Activated CD4-positive, alpha-beta T cell treated with anti-CD3 and anti-CD28 coated beads, Interleukin-2, amount 10 ng/mL, durations not matched to agents 7 days and 5 days (primary cell): ENCODE data around the gene CTPS1. TPM values are rescaled to one million over a fixed set of nuclear protein-coding genes. Genes with fewer than 3 reads are reported as not detected.

Experiments used
- CTCF ChIA-PET: fragments of 350-600 bp; sonication (Branson Sonifier 250); formaldehyde crosslinking; loops from one replicate; lab custom pipeline; 2021; ENCODE audit warnings: antibody characterized with exemption; lab: Charles Lee
- POLR2A ChIA-PET: fragments of 350-600 bp; sonication (Branson Sonifier 250); formaldehyde crosslinking; loops from one replicate; lab custom pipeline; 2021; ENCODE audit warnings: antibody characterized with exemption; lab: Charles Lee
- DNase-seq: peaks from one replicate; pipeline ENCODE4 v3.0.0-alpha.2; 2020
- H3K27ac Mint-ChIP-seq: one replicate; pipeline ENCODE4 v1.8.0; 2021; ENCODE audit warnings: mild to moderate bottlenecking, moderate library complexity, mixed read lengths
- H3K27me3 Mint-ChIP-seq: one replicate; pipeline ENCODE4 v1.8.0; 2021; ENCODE audit warnings: mixed read lengths
- H3K36me3 Mint-ChIP-seq: one replicate; pipeline ENCODE4 v1.8.0; 2021; ENCODE audit warnings: low read depth, mixed read lengths
- H3K4me1 Mint-ChIP-seq: one replicate; pipeline ENCODE4 v1.8.0; 2021; ENCODE audit warnings: mixed read lengths
- H3K4me3 Mint-ChIP-seq: one replicate; pipeline ENCODE4 v1.8.0; 2021; ENCODE audit warnings: mild to moderate bottlenecking, moderate library complexity, mixed read lengths
- H3K9me3 Mint-ChIP-seq: one replicate; pipeline ENCODE4 v1.8.0; 2021; ENCODE audit warnings: mixed read lengths
- total RNA-seq, 2 experiments: library from RNA; stranded (reverse); gene quantifications; one replicate each; pipeline ENCODE4 v1.2.3, GENCODE V29; 2021

CTPS1 gene
- total RNA-seq, 2 experiments from 2014 or later: 54.6 to 55.6 TPM

- Mint-ChIP-seq H3K27ac (no peak overlapping the region), H3K27me3 (peaks cover 1% of the 10 kb centered on the region), H3K36me3 (no peaks in the 10 kb centered on the region), H3K4me3 (no peak overlapping the region), H3K9me3 (no peaks in the 10 kb centered on the region), H3K4me1 (peaks cover 11% of the 10 kb centered on the region)
- DNase-seq: no peak
- CTCF ChIA-PET: no interaction called here
- POLR2A ChIA-PET: no interaction called here
These were observed 5.6 kb upstream of the CTPS1 start for GRCh38 chr1:40973912-40974311.

DNA sequence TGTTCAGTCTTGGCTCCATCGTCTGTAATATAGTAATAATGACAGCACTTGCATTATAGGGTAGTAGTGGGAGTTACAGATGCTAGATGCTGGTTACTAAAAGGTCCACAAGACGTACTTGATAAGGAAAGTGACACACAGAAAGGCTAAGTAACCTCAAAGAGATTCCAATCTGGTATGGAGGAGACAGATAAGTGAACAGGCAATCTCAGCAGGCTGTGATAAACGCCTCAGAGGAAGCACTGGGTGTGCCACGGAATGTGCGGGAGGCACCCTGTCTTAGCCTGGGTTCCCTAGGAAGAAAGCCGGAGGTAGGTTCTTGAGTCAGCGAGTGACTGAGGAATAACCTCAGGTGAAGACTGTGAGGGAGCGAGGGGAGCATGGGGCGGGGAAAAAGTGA lies 4.6 kb upstream of the CTPS1 start:
- Mint-ChIP-seq H3K4me3 (no peak overlapping the region), H3K27ac (no peak overlapping the region), H3K27me3 (no peaks in the 10 kb centered on the region), H3K9me3 (no peaks in the 10 kb centered on the region), H3K4me1 (peaks cover 12% of the 10 kb centered on the region), H3K36me3 (no peaks in the 10 kb centered on the region)
- POLR2A ChIA-PET: no interaction called here
- DNase-seq: no peak
- CTCF ChIA-PET: interaction anchor here (1.2 to 1.3 kb wide), 2 partner anchors 12 to 26 kb away, joined by 3 to 4 read pairs; no protein-coding TSS in a partner anchor

GRCh38 chr1:40976952-40977690 lies 2.4 kb upstream of the CTPS1 start:
- Mint-ChIP-seq H3K27ac (no peak overlapping the region), H3K36me3 (peaks cover 13% of the 10 kb centered on the region), H3K4me1 (peaks cover 28% of the 10 kb centered on the region), H3K4me3 (no peak overlapping the region), H3K9me3 (no peaks in the 10 kb centered on the region), H3K27me3 (no peaks in the 10 kb centered on the region)
- ChIA-PET POLR2A (no interaction called here), CTCF (interaction anchor here (0.9 to 1.4 kb wide), 2 partner anchors 20 to 24 kb away, joined by 3 to 8 read pairs; no protein-coding TSS in a partner anchor)
- no peak for DNase-seq

- Mint-ChIP-seq H3K27ac (no peak overlapping the region), H3K4me3 (no peak overlapping the region), H3K9me3 (no peaks in the 10 kb centered on the region), H3K36me3 (peaks cover 15% of the 10 kb centered on the region), H3K4me1 (peaks cover 34% of the 10 kb centered on the region), H3K27me3 (no peaks in the 10 kb centered on the region)
- CTCF ChIA-PET: interaction anchor here (1.4 kb wide), 1 partner anchor 25 kb away, joined by 8 read pairs; no protein-coding TSS in a partner anchor
- POLR2A ChIA-PET: no interaction called here
- DNase-seq: no peak
These were observed 1.8 kb upstream of the CTPS1 start for GRCh38 chr1:40977716-40978115.

DNA sequence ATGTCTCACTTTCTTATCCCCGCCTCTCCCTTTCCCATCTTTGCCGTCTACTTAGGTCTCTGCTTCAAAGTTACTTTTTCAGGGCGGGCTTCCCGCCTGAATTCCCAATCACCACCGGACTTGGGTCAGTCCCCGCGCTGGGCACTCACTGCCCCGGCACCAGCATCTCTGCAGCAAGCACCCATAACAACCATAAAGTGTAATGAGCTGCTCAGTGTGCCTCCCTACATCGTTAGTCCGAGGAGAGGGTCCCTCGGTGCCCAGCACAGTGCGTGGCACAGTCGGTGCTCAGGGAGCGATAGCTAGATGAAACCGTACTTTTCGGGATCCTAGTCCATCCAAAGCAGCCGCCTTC lies 633 bp upstream of the CTPS1 start:
- DNase-seq: no peak
- Mint-ChIP-seq H3K4me1 (peaks cover 42% of the 10 kb centered on the region), H3K27me3 (no peaks in the 10 kb centered on the region), H3K27ac (peak overlapping the region; percentile 92), H3K4me3 (peak overlapping the region; percentile 77), H3K9me3 (no peaks in the 10 kb centered on the region), H3K36me3 (peaks cover 21% of the 10 kb centered on the region)
- CTCF ChIA-PET: interaction anchor here (1.5 to 1.6 kb wide), 2 partner anchors 17 to 25 kb away, joined by 6 read pairs; no protein-coding TSS in a partner anchor
- POLR2A ChIA-PET: no interaction called here

- Mint-ChIP-seq H3K9me3 (no peaks in the 10 kb centered on the region), H3K4me3 (peak overlapping the region; percentile 82), H3K27ac (peak overlapping the region; percentile 92), H3K4me1 (peaks cover 49% of the 10 kb centered on the region), H3K36me3 (peaks cover 33% of the 10 kb centered on the region), H3K27me3 (no peaks in the 10 kb centered on the region)
- DNase-seq: no peak
- CTCF ChIA-PET: interaction anchor here (0.6 to 1.7 kb wide), 8 partner anchors 12 to 1602 kb away, joined by 3 to 6 read pairs (median 4); no protein-coding TSS in a partner anchor
- POLR2A ChIA-PET: interaction anchor here (0.7 to 1.0 kb wide), 2 partner anchors 135 to 1707 kb away, joined by 3 read pairs; no protein-coding TSS in a partner anchor
These were observed 564 bp downstream of the CTPS1 start for GRCh38 chr1:40980068-40980452.

GRCh38 chr1:40980453-40981121 lies 1.1 kb downstream of the CTPS1 start:
- Mint-ChIP-seq H3K27ac (peak overlapping the region; percentile 92), H3K9me3 (no peaks in the 10 kb centered on the region), H3K27me3 (no peaks in the 10 kb centered on the region), H3K4me3 (peak overlapping the region; percentile 82), H3K4me1 (peaks cover 49% of the 10 kb centered on the region), H3K36me3 (peaks cover 38% of the 10 kb centered on the region)
- CTCF ChIA-PET: interaction anchor here (0.6 to 1.7 kb wide), 6 partner anchors 15 to 1603 kb away, joined by 3 to 6 read pairs (median 4); no protein-coding TSS in a partner anchor
- peak; percentile 56 for DNase-seq
- POLR2A ChIA-PET: interaction anchor here (1.0 kb wide), 1 partner anchor 136 kb away, joined by 3 read pairs; no protein-coding TSS in a partner anchor

- Mint-ChIP-seq H3K4me1 (peaks cover 51% of the 10 kb centered on the region), H3K27ac (peak overlapping the region; percentile 83)
- CTCF ChIA-PET: interaction anchor here (1.7 kb wide), 1 partner anchor 16 kb away, joined by 4 read pairs; no protein-coding TSS in a partner anchor
These were observed 2.4 kb downstream of the CTPS1 start for GRCh38 chr1:40981691-40982448.

DNA sequence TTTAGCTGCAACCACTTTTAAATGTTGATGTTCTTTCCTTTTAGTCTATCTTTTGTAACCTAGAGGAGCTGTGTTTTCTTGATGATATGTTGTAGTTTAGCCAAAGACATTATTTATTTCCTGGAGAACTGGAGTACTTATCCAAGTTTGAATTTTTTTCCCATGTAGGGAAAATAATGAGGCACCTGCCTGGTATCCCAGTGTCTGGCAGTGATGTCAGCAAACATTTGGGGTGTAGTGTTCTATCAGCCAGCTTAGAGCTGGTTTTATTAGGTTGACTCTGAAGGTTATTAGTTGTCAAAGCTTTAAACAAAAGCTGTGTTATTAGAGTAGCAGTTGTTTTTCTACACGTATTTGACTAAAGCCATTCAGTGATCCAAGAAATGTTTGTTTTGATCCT lies 3.2 kb downstream of the CTPS1 start:
- Mint-ChIP-seq H3K4me1 (peaks cover 47% of the 10 kb centered on the region), H3K36me3 (peaks cover 59% of the 10 kb centered on the region), H3K4me3 (no peak overlapping the region), H3K9me3 (no peaks in the 10 kb centered on the region), H3K27me3 (no peaks in the 10 kb centered on the region), H3K27ac (no peak overlapping the region)
- ChIA-PET CTCF (interaction anchor here (1.0 kb wide), 1 partner anchor 13 kb away, joined by 4 read pairs; no protein-coding TSS in a partner anchor), POLR2A (no interaction called here)
- no peak for DNase-seq

More at GRCh38 chr1:40981691-40982448, 2.4 kb downstream of the CTPS1 start:
- Mint-ChIP-seq H3K36me3 (peaks cover 50% of the 10 kb centered on the region), H3K4me3 (peak overlapping the region; percentile 28), H3K27me3 (no peaks in the 10 kb centered on the region), H3K9me3 (no peaks in the 10 kb centered on the region)
- POLR2A ChIA-PET: no interaction called here
- DNase-seq: no peak

GRCh38 chr1:40983286-40983685 lies 3.8 kb downstream of the CTPS1 start:
- Mint-ChIP-seq H3K36me3 (peaks cover 63% of the 10 kb centered on the region), H3K27me3 (no peaks in the 10 kb centered on the region), H3K4me1 (peaks cover 47% of the 10 kb centered on the region), H3K9me3 (no peaks in the 10 kb centered on the region), H3K27ac (no peak overlapping the region), H3K4me3 (no peak overlapping the region)
- no peak for DNase-seq
- POLR2A ChIA-PET: no interaction called here
- CTCF ChIA-PET: interaction anchor here (1.0 kb wide), 1 partner anchor 12 kb away, joined by 4 read pairs; no protein-coding TSS in a partner anchor

DNA sequence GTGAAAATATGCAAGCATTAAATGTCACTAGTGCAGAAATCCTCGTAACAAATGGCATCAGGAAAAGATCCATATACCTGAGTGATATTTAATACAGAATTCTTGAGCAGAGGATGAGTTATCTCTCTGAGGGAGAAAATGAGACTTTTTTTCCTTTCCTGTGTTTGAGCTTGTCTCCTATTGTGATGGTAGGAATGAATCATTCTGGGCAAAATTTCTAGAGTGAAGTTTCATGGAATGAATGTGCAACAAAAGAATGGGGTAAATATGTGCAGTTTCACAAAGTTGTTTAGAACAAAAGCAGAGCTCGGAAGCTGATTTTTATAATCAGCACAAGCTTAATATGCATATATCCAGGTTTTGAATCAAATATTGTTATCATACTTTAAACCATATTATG lies 4.6 kb downstream of the CTPS1 start:
- no peak overlapping the region for H3K27ac Mint-ChIP-seq
- peaks cover 44% of the 10 kb centered on the region for H3K4me1 Mint-ChIP-seq
- no peaks in the 10 kb centered on the region for H3K27me3 Mint-ChIP-seq
- ChIA-PET CTCF (interaction anchor here (0.8 to 1.9 kb wide), 2 partner anchors 20 to 32 kb away, joined by 3 to 8 read pairs; no protein-coding TSS in a partner anchor), POLR2A (no interaction called here)
- H3K36me3 Mint-ChIP-seq: peaks cover 71% of the 10 kb centered on the region
- H3K9me3 Mint-ChIP-seq: no peaks in the 10 kb centered on the region
- no peak for DNase-seq
- no peak overlapping the region for H3K4me3 Mint-ChIP-seq

DNA sequence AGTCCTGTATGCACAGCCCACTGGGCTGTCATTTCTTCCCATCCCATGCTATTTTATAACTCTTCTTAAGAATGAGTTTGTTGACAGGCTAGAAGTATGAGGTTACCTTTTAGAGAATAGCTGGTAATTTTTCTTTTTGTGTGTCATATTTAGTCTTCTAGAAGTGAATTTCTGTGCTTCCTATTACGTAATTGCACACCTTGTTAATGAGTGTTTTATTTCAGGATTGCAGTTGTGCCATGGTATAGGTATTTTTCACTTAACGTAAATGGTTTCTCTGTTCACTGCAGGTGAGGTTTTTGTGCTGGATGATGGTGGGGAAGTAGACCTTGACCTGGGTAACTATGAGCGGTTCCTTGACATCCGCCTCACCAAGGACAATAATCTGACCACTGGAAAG lies 5.0 kb downstream of the CTPS1 start:
- Mint-ChIP-seq H3K27me3 (no peaks in the 10 kb centered on the region), H3K4me3 (no peak overlapping the region), H3K36me3 (peaks cover 76% of the 10 kb centered on the region), H3K9me3 (no peaks in the 10 kb centered on the region), H3K27ac (no peak overlapping the region), H3K4me1 (peaks cover 44% of the 10 kb centered on the region)
- ChIA-PET CTCF (interaction anchor here (0.8 to 1.9 kb wide), 2 partner anchors 20 to 32 kb away, joined by 3 to 8 read pairs; no protein-coding TSS in a partner anchor), POLR2A (no interaction called here)
- DNase-seq: no peak
